Prostate gland (tissue), 2 donors: ENCODE measurements around the gene CLEC12A.

Experiments used
- POLR2A ChIP-seq: fragments of 450-650 bp; IDR thresholded peaks from one replicate; pipeline ENCODE4 v1.6.1; 2016; ENCODE audit warnings: antibody characterized with exemption, mild to moderate bottlenecking
- POLR2AphosphoS5 ChIP-seq: sonication (generic); formaldehyde crosslinking; IDR thresholded peaks from one replicate; pipeline ENCODE4 v1.6.1; 2017; ENCODE audit warnings: antibody characterized with exemption
- TF ChIP-seq, protein P1 (sequence below), 4 experiments: fragments of 200-600 bp in 2 of 4; fragments of 450-650 bp in 2 of 4; sonication (generic) in 2 of 4; IDR thresholded peaks; 1 replicate in 3 of 4; 2 replicates in 1 of 4; pipeline ENCODE4 v1.5.1; 2016 to 2019; ENCODE audit warnings: antibody characterized with exemption in 4 of 4, mild to moderate bottlenecking in 2 of 4, moderate library complexity in 2 of 4

- TF ChIP-seq POLR2A (no peak), POLR2AphosphoS5 (no peak)
- TF ChIP-seq, protein P1, sequence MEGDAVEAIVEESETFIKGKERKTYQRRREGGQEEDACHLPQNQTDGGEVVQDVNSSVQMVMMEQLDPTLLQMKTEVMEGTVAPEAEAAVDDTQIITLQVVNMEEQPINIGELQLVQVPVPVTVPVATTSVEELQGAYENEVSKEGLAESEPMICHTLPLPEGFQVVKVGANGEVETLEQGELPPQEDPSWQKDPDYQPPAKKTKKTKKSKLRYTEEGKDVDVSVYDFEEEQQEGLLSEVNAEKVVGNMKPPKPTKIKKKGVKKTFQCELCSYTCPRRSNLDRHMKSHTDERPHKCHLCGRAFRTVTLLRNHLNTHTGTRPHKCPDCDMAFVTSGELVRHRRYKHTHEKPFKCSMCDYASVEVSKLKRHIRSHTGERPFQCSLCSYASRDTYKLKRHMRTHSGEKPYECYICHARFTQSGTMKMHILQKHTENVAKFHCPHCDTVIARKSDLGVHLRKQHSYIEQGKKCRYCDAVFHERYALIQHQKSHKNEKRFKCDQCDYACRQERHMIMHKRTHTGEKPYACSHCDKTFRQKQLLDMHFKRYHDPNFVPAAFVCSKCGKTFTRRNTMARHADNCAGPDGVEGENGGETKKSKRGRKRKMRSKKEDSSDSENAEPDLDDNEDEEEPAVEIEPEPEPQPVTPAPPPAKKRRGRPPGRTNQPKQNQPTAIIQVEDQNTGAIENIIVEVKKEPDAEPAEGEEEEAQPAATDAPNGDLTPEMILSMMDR (IDR thresholded peaks at IDR 0.05) = no peak
Observed at GRCh38 chr12:9975614-9976013, 4.4 kb downstream of the CLEC12A start.
